NCI-H1092 (cell line): ENCODE measurements around the gene ARSK.
A peak's percentile ranks its signal among the peaks of the same experiment; 100 is the strongest.
"Not testable (repeated sequence)": the region's sequence is repeated elsewhere in the genome, so short reads cannot be mapped to it uniquely, and the experiment has no call there.

ENCODE experiments used
- DNase-seq: peaks from one replicate; lab custom pipeline; 2025; lab: John Stamatoyannopoulos, UW

Gene ARSK

GRCh38 chr5:95621839-95622629, 67.1 kb downstream of the ARSK start:
- DNase-seq, result no peak

GRCh38 chr5:95623706-95624105, 68.8 kb downstream of the ARSK start:
- DNase-seq, result no peak

GRCh38 chr5:95624368-95624767, 69.5 kb downstream of the ARSK start:
- DNase-seq, result no peak

GRCh38 chr5:95626701-95627100, 71.8 kb downstream of the ARSK start:
- DNase-seq, result no peak

- no peak for DNase-seq
Observed at GRCh38 chr5:95627971-95628810, 73.3 kb downstream of the ARSK start.

GRCh38 chr5:95628933-95629332, 74.0 kb downstream of the ARSK start:
- no peak for DNase-seq

- DNase-seq, result no peak
Observed at GRCh38 chr5:95630394-95630917, 75.6 kb downstream of the ARSK start.

- DNase-seq, result no peak
Observed at GRCh38 chr5:95631255-95631958, 76.5 kb downstream of the ARSK start.

- DNase-seq, result no peak
Observed at GRCh38 chr5:95631991-95632675, 77.2 kb downstream of the ARSK start.

GRCh38 chr5:95632942-95633341, 78.0 kb downstream of the ARSK start:
- not testable (repeated sequence) for DNase-seq

GRCh38 chr5:95633671-95634070, 78.8 kb downstream of the ARSK start:
- DNase-seq, result no peak

- no peak for DNase-seq
Observed at GRCh38 chr5:95634081-95634480, 79.2 kb downstream of the ARSK start.

GRCh38 chr5:95638632-95639031, 83.7 kb downstream of the ARSK start:
- no peak for DNase-seq

GRCh38 chr5:95641741-95642220, 86.9 kb downstream of the ARSK start:
- no peak for DNase-seq

GRCh38 chr5:95643152-95643551, 88.3 kb downstream of the ARSK start:
- no peak for DNase-seq

- DNase-seq, result peak; percentile 19
Observed at GRCh38 chr5:95644351-95645042, 89.6 kb downstream of the ARSK start.

GRCh38 chr5:95646226-95646568, 91.3 kb downstream of the ARSK start:
- DNase-seq, result not testable (repeated sequence)

GRCh38 chr5:95646569-95647431, 91.9 kb downstream of the ARSK start, which contains the start of gene RFESD:
Gene RFESD, plus strand, starts transcription at chr5:95646777. Its CDS starts 5,495 bp downstream, at chr5:95652272.
- DNase-seq, result peak; percentile 89

- DNase-seq, result no peak
Observed at GRCh38 chr5:95647886-95648860, 93.3 kb downstream of the ARSK start.
